CD4-positive, alpha-beta T cell treated with Interleukin-12 subunit alpha and Interleukin-12 subunit beta, for 1 hour (primary cell): Measurements from ENCODE around the gene ABCC1.
A peak's percentile ranks its signal among the peaks of the same experiment; 100 is the strongest.

Experiments used
- DNase-seq: peaks from one replicate; pipeline ENCODE4 v3.0.0-alpha.2; 2020

The ABCC1 gene

GRCh38 chr16:16120382-16121184, 171.2 kb downstream of the ABCC1 start:
- no peak for DNase-seq

- DNase-seq = no peak
Observed at GRCh38 chr16:16121185-16121727, 171.8 kb downstream of the ABCC1 start.

- DNase-seq = no peak
Observed at GRCh38 chr16:16122264-16122663, 172.8 kb downstream of the ABCC1 start.

GRCh38 chr16:16124438-16124837, 175.0 kb downstream of the ABCC1 start:
- DNase-seq = no peak

- DNase-seq = no peak
Observed at GRCh38 chr16:16124974-16125373, 175.6 kb downstream of the ABCC1 start.

GRCh38 chr16:16126896-16127295, 177.5 kb downstream of the ABCC1 start:
- no peak for DNase-seq

- peak; percentile 74 for DNase-seq
Observed at GRCh38 chr16:16127469-16128116, 178.2 kb downstream of the ABCC1 start.

GRCh38 chr16:16131204-16131603, 181.8 kb downstream of the ABCC1 start:
- no peak for DNase-seq

GRCh38 chr16:16131659-16132058, 182.2 kb downstream of the ABCC1 start:
- DNase-seq = no peak

GRCh38 chr16:16133943-16134604, 184.7 kb downstream of the ABCC1 start:
- DNase-seq = no peak

- no peak for DNase-seq
Observed at GRCh38 chr16:16136588-16136987, 187.2 kb downstream of the ABCC1 start.

- no peak for DNase-seq
Observed at GRCh38 chr16:16137110-16137509, 187.7 kb downstream of the ABCC1 start.

GRCh38 chr16:16138034-16138635, 188.7 kb downstream of the ABCC1 start:
- no peak for DNase-seq

GRCh38 chr16:16139061-16139460, 189.6 kb downstream of the ABCC1 start:
- no peak for DNase-seq

GRCh38 chr16:16139806-16140205, 190.4 kb downstream of the ABCC1 start:
- no peak for DNase-seq

- no peak for DNase-seq
Observed at GRCh38 chr16:16140537-16140936, 191.1 kb downstream of the ABCC1 start.

GRCh38 chr16:16141141-16141540, 191.7 kb downstream of the ABCC1 start:
- no peak for DNase-seq

- DNase-seq = no peak
Observed at GRCh38 chr16:16141784-16142396, 192.5 kb downstream of the ABCC1 start.

- DNase-seq = peak; percentile 6
Observed at GRCh38 chr16:16143038-16143763, 193.8 kb downstream of the ABCC1 start.

GRCh38 chr16:16143931-16144330, 194.5 kb downstream of the ABCC1 start:
- DNase-seq = no peak

- DNase-seq = no peak
Observed at GRCh38 chr16:16144416-16144815, 195.0 kb downstream of the ABCC1 start.

- DNase-seq = no peak
Observed at GRCh38 chr16:16145286-16145685, 195.9 kb downstream of the ABCC1 start.
